ENCODE measurements around the gene RGS7.
"Not testable (repeated sequence)": the region's sequence is repeated elsewhere in the genome, so short reads cannot be mapped to it uniquely, and the experiment has no call there.

Gene RGS7

GRCh38 chr1:241068359-241068758 is 288.6 kb downstream of the RGS7 start:
- DNase-seq: no peak

- no peak for DNase-seq
Observed at GRCh38 chr1:241063276-241063675, 293.7 kb downstream of the RGS7 start.

- no peak for DNase-seq
Observed at GRCh38 chr1:241061062-241061461, 295.9 kb downstream of the RGS7 start.

GRCh38 chr1:241048622-241049021 is 308.4 kb downstream of the RGS7 start:
- no peak for DNase-seq

- DNase-seq: no peak
Observed at GRCh38 chr1:241045659-241046058, 311.3 kb downstream of the RGS7 start.

GRCh38 chr1:241034203-241034936 is 322.6 kb downstream of the RGS7 start:
- DNase-seq: no peak

GRCh38 chr1:241024834-241025233 is 332.2 kb downstream of the RGS7 start:
- DNase-seq: no peak

- no peak for DNase-seq
Observed at GRCh38 chr1:241022366-241022765, 334.6 kb downstream of the RGS7 start.

GRCh38 chr1:241020851-241021697 is 335.9 kb downstream of the RGS7 start:
- no peak for DNase-seq

GRCh38 chr1:241012708-241013340 is 344.2 kb downstream of the RGS7 start:
- DNase-seq: no peak

- no peak for DNase-seq
Observed at GRCh38 chr1:241007668-241008067, 349.3 kb downstream of the RGS7 start.

GRCh38 chr1:240999826-241000225 is 357.2 kb downstream of the RGS7 start:
- no peak for DNase-seq

GRCh38 chr1:240998441-240999015 is 358.5 kb downstream of the RGS7 start:
- no peak for DNase-seq

GRCh38 chr1:240998024-240998423 is 359.0 kb downstream of the RGS7 start:
- DNase-seq: no peak

GRCh38 chr1:240993004-240993403 is 364.0 kb downstream of the RGS7 start:
- DNase-seq: no peak

GRCh38 chr1:240991230-240991629 is 365.8 kb downstream of the RGS7 start:
- no peak for DNase-seq

GRCh38 chr1:240987928-240988327 is 369.1 kb downstream of the RGS7 start:
- no peak for DNase-seq

- no peak for DNase-seq
Observed at GRCh38 chr1:240985081-240985480, 371.9 kb downstream of the RGS7 start.

GRCh38 chr1:240980342-240980741 is 376.7 kb downstream of the RGS7 start:
- DNase-seq: no peak

GRCh38 chr1:240976685-240977084 is 380.3 kb downstream of the RGS7 start:
- DNase-seq: no peak

- DNase-seq: no peak
Observed at GRCh38 chr1:240973875-240974274, 383.1 kb downstream of the RGS7 start.

- DNase-seq: not testable (repeated sequence)
Observed at GRCh38 chr1:240972059-240972458, 384.9 kb downstream of the RGS7 start.

GRCh38 chr1:240970253-240970652 is 386.8 kb downstream of the RGS7 start:
- DNase-seq: no peak

All from islet precursor cell (in vitro differentiated cells).